ENCODE measurements around the gene VPS4A. TPM values are rescaled to one million over a fixed set of nuclear protein-coding genes. Genes with fewer than 3 reads are reported as not detected.

The VPS4A gene
- polyA plus RNA-seq, 1 of the 3 experiments (the other 2 are of a cell fraction): 20.8 TPM

- TF ChIP-seq SIN3A (IDR thresholded peaks at IDR 0.05; ENCODE audit: borderline replicate concordance, low read depth, low read length) (no peak), ELF1 (IDR thresholded peaks at IDR 0.05) (no peak), REST (IDR thresholded peaks at IDR 0.05; ENCODE audit: low read depth, low read length) (no peak), NFIC (IDR thresholded peaks at IDR 0.05; ENCODE audit: borderline replicate concordance) (no peak)
- H3K9me3 ChIP-seq: no peaks in the 10 kb centered on the region
- no peaks in the 10 kb centered on the region for H3K27me3 ChIP-seq (ENCODE audit: insufficient read depth)
- no peak overlapping the region for H3K9ac ChIP-seq
- H3K4me1 ChIP-seq (ENCODE audit: control insufficient read depth in 1 of 2, insufficient read depth in 2 of 2, low read depth in 1 of 2, low read length in 1 of 2): peaks cover 11 to 38% of the 10 kb centered on the region in 2 experiments
- peak overlapping the region in 1 of 2 experiments; percentile 40; a peak in 1 of 4 replicates for H3K27ac ChIP-seq (ENCODE audit: low read depth in 2 of 2, low read length in 1 of 2)
- H2AFZ ChIP-seq (ENCODE audit: low read depth): no peak overlapping the region
- H3K36me3 ChIP-seq (replicated peaks in 1 of 2; ENCODE audit: control insufficient read depth in 1 of 2, insufficient read depth in 2 of 2, low read length in 1 of 2): peaks cover 59 to 71% of the 10 kb centered on the region in 2 experiments
- peaks cover 87% of the 10 kb centered on the region for H3K79me2 ChIP-seq (ENCODE audit: insufficient read depth)
- no peak overlapping the region for H3K4me2 ChIP-seq
- H4K20me1 ChIP-seq (ENCODE audit: insufficient read depth): peaks cover 71% of the 10 kb centered on the region
- H3K9me2 ChIP-seq: no peaks in the 10 kb centered on the region
- DNase-seq: no peak
- H3K4me3 ChIP-seq (ENCODE audit: low read depth in 2 of 2, low read length in 1 of 2): no peak overlapping the region
- 69% methylated on average over 10 of the region's 10 CpGs for WGBS (ENCODE audit: low lambda C conversion rate)
- ChIA-PET CTCF (interaction anchor here (0.6 to 1.0 kb wide), 3 partner anchors 15 to 477 kb away, joined by 3 read pairs; partner anchors contain the start of gene NIP7), POLR2A (interaction anchor here (1.4 kb wide), 1 partner anchor 13 kb away, joined by 7 read pairs; no protein-coding TSS in a partner anchor)
- peaks cover 19% of the 10 kb centered on the region for H3F3A ChIP-seq (replicated peaks; ENCODE audit: insufficient read depth)
Measured at GRCh38 chr16:69324585-69325253, 13.6 kb downstream of the VPS4A start.

DNA sequence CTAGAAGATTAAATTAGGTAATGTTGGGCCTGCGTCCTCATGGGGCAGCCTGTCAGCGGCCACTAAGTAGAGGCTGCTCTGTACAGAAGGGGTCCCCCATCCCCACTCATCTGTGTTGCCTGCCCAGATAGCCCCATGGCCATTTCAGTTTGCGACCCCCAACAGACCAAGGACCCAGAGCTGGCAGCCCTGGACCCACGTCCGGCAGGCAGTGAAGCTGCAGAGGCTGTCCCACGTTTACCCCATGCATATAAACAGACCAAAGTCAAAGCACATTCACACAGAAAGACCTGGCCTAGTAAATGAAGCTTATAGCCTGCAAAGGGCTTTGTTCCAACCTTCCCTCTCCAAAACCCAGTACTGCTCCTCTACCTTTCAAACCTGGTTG lies 14.6 kb downstream of the VPS4A start:
- H3K9me2 ChIP-seq: no peaks in the 10 kb centered on the region
- H3K27ac ChIP-seq (ENCODE audit: low read depth in 2 of 2, low read length in 1 of 2): no peak overlapping the region
- H2AFZ ChIP-seq (ENCODE audit: low read depth): no peak overlapping the region
- peaks cover 11 to 39% of the 10 kb centered on the region in 2 experiments for H3K4me1 ChIP-seq (ENCODE audit: control insufficient read depth in 1 of 2, insufficient read depth in 2 of 2, low read depth in 1 of 2, low read length in 1 of 2)
- TF ChIP-seq RFX5 (IDR thresholded peaks at IDR 0.05; ENCODE audit: low read length): no peak
- TF ChIP-seq, protein P1, sequence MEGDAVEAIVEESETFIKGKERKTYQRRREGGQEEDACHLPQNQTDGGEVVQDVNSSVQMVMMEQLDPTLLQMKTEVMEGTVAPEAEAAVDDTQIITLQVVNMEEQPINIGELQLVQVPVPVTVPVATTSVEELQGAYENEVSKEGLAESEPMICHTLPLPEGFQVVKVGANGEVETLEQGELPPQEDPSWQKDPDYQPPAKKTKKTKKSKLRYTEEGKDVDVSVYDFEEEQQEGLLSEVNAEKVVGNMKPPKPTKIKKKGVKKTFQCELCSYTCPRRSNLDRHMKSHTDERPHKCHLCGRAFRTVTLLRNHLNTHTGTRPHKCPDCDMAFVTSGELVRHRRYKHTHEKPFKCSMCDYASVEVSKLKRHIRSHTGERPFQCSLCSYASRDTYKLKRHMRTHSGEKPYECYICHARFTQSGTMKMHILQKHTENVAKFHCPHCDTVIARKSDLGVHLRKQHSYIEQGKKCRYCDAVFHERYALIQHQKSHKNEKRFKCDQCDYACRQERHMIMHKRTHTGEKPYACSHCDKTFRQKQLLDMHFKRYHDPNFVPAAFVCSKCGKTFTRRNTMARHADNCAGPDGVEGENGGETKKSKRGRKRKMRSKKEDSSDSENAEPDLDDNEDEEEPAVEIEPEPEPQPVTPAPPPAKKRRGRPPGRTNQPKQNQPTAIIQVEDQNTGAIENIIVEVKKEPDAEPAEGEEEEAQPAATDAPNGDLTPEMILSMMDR (IDR thresholded peaks at IDR 0.05): no peak
- no peaks in the 10 kb centered on the region for H3K27me3 ChIP-seq (ENCODE audit: insufficient read depth)
- peaks cover 50 to 61% of the 10 kb centered on the region in 2 experiments for H3K36me3 ChIP-seq (replicated peaks in 1 of 2; ENCODE audit: control insufficient read depth in 1 of 2, insufficient read depth in 2 of 2, low read length in 1 of 2)
- H3F3A ChIP-seq (replicated peaks; ENCODE audit: insufficient read depth): peaks cover 19% of the 10 kb centered on the region
- peaks cover 89% of the 10 kb centered on the region for H3K79me2 ChIP-seq (ENCODE audit: insufficient read depth)
- WGBS (ENCODE audit: low lambda C conversion rate): 100% methylated on average over 3 of the region's 6 CpGs
- H3K4me3 ChIP-seq (ENCODE audit: low read depth in 2 of 2, low read length in 1 of 2): no peak overlapping the region
- POLR2A ChIA-PET: interaction anchor here (0.9 kb wide), 1 partner anchor 8 kb away, joined by 3 read pairs; no protein-coding TSS in a partner anchor
- CTCF ChIA-PET: interaction anchor here (1.2 to 2.5 kb wide), 2 partner anchors 13 to 175 kb away, joined by 3 to 9 read pairs; no protein-coding TSS in a partner anchor
- no peaks in the 10 kb centered on the region for H3K9me3 ChIP-seq
- H3K4me2 ChIP-seq: no peak overlapping the region; the same call in 1 of the 2 replicates
- no peak overlapping the region for H3K9ac ChIP-seq
- no peak for DNase-seq
- peaks cover 71% of the 10 kb centered on the region for H4K20me1 ChIP-seq (ENCODE audit: insufficient read depth)
